Kidney epithelial cell (primary cell): Measurements from ENCODE around the gene ROR2. TPM values are rescaled to one million over a fixed set of nuclear protein-coding genes. Genes with fewer than 3 reads are reported as not detected.

Experiments used
- DNase-seq: peaks from one replicate; pipeline ENCODE4 v3.0.0-alpha.2; 2010; ENCODE audit warnings: low read depth
- H3K27me3 ChIP-seq: 2 replicates; pipeline ENCODE4 v1.6.0; 2011; ENCODE audit warnings: low read length; ENCODE audit not compliant: control insufficient read depth, insufficient read depth
- H3K36me3 ChIP-seq: 2 replicates; pipeline ENCODE4 v1.5.1; 2011; ENCODE audit warnings: low read length; ENCODE audit not compliant: control insufficient read depth, insufficient read depth
- H3K4me3 ChIP-seq: 2 replicates; pipeline ENCODE4 v1.5.1; 2011; ENCODE audit warnings: low read depth, mild to moderate bottlenecking, control low read depth, low read length
- total RNA-seq: library from RNA; depleted of rRNA; stranded (reverse); fragments of >200 nt; gene quantifications from 2 replicates; pipeline ENCODE4 v1.2.3, GENCODE V29; 2015
- TF ChIP-seq, protein P1 (sequence below): IDR thresholded peaks from 2 replicates; pipeline ENCODE4 v1.5.1; 2011; ENCODE audit warnings: mild to moderate bottlenecking, moderate library complexity, low read length, control low read depth, inconsistent platforms; ENCODE audit not compliant: insufficient read depth, poor library complexity, severe bottlenecking

The ROR2 gene
- total RNA-seq, 1 donor from 2014 or later = 1.2 TPM

- no peak for DNase-seq
- H3K27me3 ChIP-seq = peaks cover 3% of the 10 kb centered on the region
- H3K4me3 ChIP-seq = no peak overlapping the region
- no peaks in the 10 kb centered on the region for H3K36me3 ChIP-seq
- TF ChIP-seq, protein P1, sequence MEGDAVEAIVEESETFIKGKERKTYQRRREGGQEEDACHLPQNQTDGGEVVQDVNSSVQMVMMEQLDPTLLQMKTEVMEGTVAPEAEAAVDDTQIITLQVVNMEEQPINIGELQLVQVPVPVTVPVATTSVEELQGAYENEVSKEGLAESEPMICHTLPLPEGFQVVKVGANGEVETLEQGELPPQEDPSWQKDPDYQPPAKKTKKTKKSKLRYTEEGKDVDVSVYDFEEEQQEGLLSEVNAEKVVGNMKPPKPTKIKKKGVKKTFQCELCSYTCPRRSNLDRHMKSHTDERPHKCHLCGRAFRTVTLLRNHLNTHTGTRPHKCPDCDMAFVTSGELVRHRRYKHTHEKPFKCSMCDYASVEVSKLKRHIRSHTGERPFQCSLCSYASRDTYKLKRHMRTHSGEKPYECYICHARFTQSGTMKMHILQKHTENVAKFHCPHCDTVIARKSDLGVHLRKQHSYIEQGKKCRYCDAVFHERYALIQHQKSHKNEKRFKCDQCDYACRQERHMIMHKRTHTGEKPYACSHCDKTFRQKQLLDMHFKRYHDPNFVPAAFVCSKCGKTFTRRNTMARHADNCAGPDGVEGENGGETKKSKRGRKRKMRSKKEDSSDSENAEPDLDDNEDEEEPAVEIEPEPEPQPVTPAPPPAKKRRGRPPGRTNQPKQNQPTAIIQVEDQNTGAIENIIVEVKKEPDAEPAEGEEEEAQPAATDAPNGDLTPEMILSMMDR = no peak
These were observed 85.0 kb downstream of the ROR2 start for GRCh38 chr9:91865041-91865440.

DNA sequence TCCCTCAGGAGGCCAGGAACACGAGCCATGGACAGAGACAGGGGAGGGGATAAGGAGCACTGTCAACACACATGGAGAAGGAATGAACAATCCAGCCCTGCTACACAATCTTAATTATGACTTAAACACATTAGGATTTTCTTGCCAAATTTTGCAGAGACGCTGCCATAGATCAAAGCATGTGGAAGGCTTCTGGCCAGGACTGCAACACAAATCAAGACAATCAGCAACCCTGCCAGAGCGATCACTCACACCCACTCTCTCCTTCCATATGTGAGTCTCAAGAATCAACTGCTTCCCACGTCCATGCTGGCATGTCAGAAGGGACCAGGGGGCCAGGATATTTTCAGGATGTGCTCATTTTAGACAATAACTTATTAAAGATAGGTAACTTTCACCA lies 85.6 kb downstream of the ROR2 start:
- no peak for DNase-seq
- TF ChIP-seq, protein P1 = no peak
- H3K36me3 ChIP-seq = no peaks in the 10 kb centered on the region

DNA sequence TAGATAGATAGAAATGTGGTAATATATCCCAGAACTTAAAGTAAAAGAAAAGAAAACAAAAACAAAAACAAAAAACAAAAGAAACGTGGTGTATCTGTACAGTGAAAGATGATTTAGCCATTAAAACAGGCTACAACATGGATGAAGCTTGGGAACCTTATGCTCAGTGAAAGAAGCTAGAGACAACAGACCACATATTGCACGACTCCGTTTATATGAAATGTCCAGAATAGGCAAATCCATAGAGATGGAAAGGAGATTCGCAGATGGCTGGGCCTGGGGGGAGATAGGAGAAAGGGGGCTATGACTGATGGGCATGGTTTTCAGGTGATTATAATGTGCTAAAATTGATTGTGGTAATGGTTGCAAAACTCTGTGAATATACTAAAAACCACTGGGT lies 86.6 kb downstream of the ROR2 start:
- Histone ChIP-seq H3K4me3 (no peak overlapping the region), H3K27me3 (peaks cover 3% of the 10 kb centered on the region), H3K36me3 (no peaks in the 10 kb centered on the region)
- TF ChIP-seq, protein P1 = no peak
- DNase-seq = no peak

More for the DNA sequence above, 85.6 kb downstream of the ROR2 start:
- peaks cover 3% of the 10 kb centered on the region for H3K27me3 ChIP-seq
- H3K4me3 ChIP-seq = no peak overlapping the region

DNA sequence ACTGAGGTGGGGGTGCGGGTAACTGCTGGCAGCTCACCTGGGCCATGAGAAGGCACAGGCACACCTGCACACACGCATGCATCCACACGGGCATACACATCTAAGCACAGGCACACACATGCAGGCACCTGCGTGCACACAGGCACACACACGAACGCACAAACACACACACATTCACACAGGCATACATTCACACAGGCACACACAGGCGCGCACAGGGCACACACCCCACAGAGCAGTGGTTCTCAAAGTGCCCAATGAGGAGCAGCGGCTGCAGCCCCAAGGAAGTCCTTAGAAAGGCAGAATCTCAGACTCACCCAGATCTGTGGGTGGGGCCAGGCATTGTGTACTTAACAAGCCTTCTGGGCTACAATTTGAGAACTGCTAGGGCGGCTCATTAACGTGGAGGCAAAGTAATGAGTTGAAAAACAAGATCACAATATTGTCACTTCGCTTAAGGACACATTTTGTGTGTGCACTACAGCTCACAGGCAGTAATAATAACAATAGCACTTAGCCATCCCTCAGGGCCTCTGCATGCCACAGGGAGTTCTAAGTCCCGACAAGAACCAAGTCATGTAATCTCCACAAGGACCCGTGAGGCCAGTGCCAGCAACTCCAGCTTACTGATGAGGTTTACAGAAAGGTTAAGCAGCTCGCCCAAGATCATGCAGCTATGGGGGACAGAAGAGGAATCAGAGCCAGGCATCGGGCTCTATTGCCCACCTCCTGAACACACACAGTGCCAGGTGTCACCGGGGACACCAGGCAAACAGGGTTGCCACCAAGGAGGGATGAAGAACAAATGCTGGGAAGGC lies 91.6 kb downstream of the ROR2 start:
- DNase-seq = no peak
- no peaks in the 10 kb centered on the region for H3K27me3 ChIP-seq
- no peak overlapping the region for H3K4me3 ChIP-seq
- TF ChIP-seq, protein P1 = no peak
- H3K36me3 ChIP-seq = no peaks in the 10 kb centered on the region

GRCh38 chr9:91857291-91858212 lies 92.5 kb downstream of the ROR2 start:
- H3K27me3 ChIP-seq = no peaks in the 10 kb centered on the region
- no peak for DNase-seq
- H3K4me3 ChIP-seq = no peak overlapping the region
- H3K36me3 ChIP-seq = no peaks in the 10 kb centered on the region
- TF ChIP-seq, protein P1 = no peak
